NB4 (cell line): ENCODE measurements around the gene MGMT.

Source experiments
- DNase-seq: peaks from one replicate; pipeline ENCODE4 v3.0.0; 2010; ENCODE audit warnings: low read depth
- H3K4me3 ChIP-seq: one replicate; pipeline ENCODE4 v1.5.1; 2011; ENCODE audit warnings: mild to moderate bottlenecking, low read depth, low read length, moderate library complexity
- CTCF ChIP-seq: IDR thresholded peaks from one replicate; pipeline ENCODE4 v1.5.1; 2012; ENCODE audit warnings: low read depth, low read length
- MAX ChIP-seq: IDR thresholded peaks from 2 replicates; pipeline ENCODE4 v1.6.1; 2011; ENCODE audit warnings: low read depth, low read length
- MYC ChIP-seq: IDR thresholded peaks from 2 replicates; pipeline ENCODE4 v1.6.1; 2011; ENCODE audit warnings: low read depth, low read length
- POLR2A ChIP-seq: IDR thresholded peaks from 2 replicates; pipeline ENCODE4 v1.6.1; 2011; ENCODE audit warnings: mild to moderate bottlenecking; ENCODE audit not compliant: insufficient read length; ENCODE audit errors: extremely low read depth

Gene MGMT

GRCh38 chr10:129730272-129730992 is 263.4 kb downstream of the MGMT start:
- no peak overlapping the region for H3K4me3 ChIP-seq
- TF ChIP-seq MAX (no peak), POLR2A (no peak), MYC (no peak), CTCF (no peak)
- DNase-seq: no peak

- H3K4me3 ChIP-seq: no peak overlapping the region
- TF ChIP-seq MYC (no peak), MAX (no peak), POLR2A (no peak), CTCF (no peak)
- no peak for DNase-seq
Measured at GRCh38 chr10:129730993-129731325, 263.9 kb downstream of the MGMT start.

GRCh38 chr10:129740532-129741279 is 273.7 kb downstream of the MGMT start:
- no peak for DNase-seq

GRCh38 chr10:129741280-129741977 is 274.4 kb downstream of the MGMT start:
- H3K4me3 ChIP-seq: no peak overlapping the region
- TF ChIP-seq CTCF (no peak), MAX (no peak)
- DNase-seq: no peak

More at GRCh38 chr10:129740532-129741279, 273.7 kb downstream of the MGMT start:
- no peak overlapping the region for H3K4me3 ChIP-seq
- TF ChIP-seq POLR2A (no peak), CTCF (no peak), MAX (no peak), MYC (no peak)

- DNase-seq: no peak
- TF ChIP-seq POLR2A (no peak), MYC (no peak), CTCF (no peak), MAX (no peak)
- H3K4me3 ChIP-seq: no peak overlapping the region
Measured at GRCh38 chr10:129741978-129742741, 275.1 kb downstream of the MGMT start.
